Measurements from ENCODE around the gene LENEP. TPM values are rescaled to one million over a fixed set of nuclear protein-coding genes. Genes with fewer than 3 reads are reported as not detected.
A peak's percentile ranks its signal among the peaks of the same experiment; 100 is the strongest.

Gene LENEP
- total and polyA plus RNA-seq, 2 donors (not counting 1 experiment from before 2014, with no cell fraction given), result not detected

DNA sequence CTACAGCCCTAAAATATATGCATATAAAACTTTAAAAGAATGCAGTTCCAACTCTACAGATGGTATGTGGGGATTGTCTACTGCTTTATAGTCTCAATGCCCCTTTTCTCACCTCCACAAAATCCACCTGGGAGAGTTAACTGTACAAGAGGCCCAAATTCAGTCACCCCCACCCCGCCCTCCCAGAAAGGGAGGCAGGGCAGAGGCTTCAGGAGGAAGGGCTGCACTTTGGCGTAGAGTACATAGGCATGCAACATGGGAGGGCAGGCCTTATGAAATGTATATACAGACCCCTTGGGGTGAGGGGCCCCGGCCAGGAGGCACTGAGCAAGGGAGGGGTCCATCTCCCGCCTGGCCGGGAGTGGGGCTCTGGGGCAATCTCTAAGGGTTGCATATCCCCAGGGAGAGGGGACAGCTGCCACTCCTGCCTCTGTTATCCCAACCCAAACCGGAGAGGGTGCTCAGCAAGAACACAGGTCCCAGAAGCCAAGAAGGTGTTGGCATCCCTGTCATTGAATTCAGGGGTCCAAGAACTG lies 30.5 kb upstream of the LENEP start:
- Histone ChIP-seq H3K4me3 (replicated peaks in 1 of 4; ENCODE audit: control extremely low read depth in 1 of 4, insufficient read depth in 1 of 4, low read depth in 3 of 4, low read length in 4 of 4) (peak overlapping the region in 1 of 4 experiments; percentile 77), H3K79me2 (ENCODE audit: control insufficient read depth, insufficient read depth, low read length) (peaks cover 33% of the 10 kb centered on the region), H3K4me1 (ENCODE audit: control insufficient read depth, extremely low read depth, insufficient read depth, low read length) (peaks cover 9% of the 10 kb centered on the region), H3K27me3 (ENCODE audit: control insufficient read depth, insufficient read depth, low read length) (no peaks in the 10 kb centered on the region), H3K9ac (ENCODE audit: insufficient read depth, low read length) (no peak overlapping the region), H3K9me3 (ENCODE audit: control insufficient read depth, insufficient read depth, low read depth, low read length) (no peaks in the 10 kb centered on the region), H3K27ac (ENCODE audit: insufficient read depth, low read length) (no peak overlapping the region), H3K36me3 (ENCODE audit: control insufficient read depth, insufficient read depth, low read length) (peaks cover 34% of the 10 kb centered on the region), H4K20me1 (ENCODE audit: control insufficient read depth, extremely low read depth, insufficient read depth, low read length) (no peaks in the 10 kb centered on the region), H3K4me2 (ENCODE audit: extremely low read depth, insufficient read depth, low read length) (no peak overlapping the region), H2AFZ (ENCODE audit: low read length) (no peak overlapping the region)
- DNase-seq (ENCODE audit: low read depth in 2 of 2), result no peak
- TF ChIP-seq EZH2 (IDR thresholded peaks at IDR 0.05; ENCODE audit: low read length, missing control alignments), result no peak
- TF ChIP-seq, protein P1, sequence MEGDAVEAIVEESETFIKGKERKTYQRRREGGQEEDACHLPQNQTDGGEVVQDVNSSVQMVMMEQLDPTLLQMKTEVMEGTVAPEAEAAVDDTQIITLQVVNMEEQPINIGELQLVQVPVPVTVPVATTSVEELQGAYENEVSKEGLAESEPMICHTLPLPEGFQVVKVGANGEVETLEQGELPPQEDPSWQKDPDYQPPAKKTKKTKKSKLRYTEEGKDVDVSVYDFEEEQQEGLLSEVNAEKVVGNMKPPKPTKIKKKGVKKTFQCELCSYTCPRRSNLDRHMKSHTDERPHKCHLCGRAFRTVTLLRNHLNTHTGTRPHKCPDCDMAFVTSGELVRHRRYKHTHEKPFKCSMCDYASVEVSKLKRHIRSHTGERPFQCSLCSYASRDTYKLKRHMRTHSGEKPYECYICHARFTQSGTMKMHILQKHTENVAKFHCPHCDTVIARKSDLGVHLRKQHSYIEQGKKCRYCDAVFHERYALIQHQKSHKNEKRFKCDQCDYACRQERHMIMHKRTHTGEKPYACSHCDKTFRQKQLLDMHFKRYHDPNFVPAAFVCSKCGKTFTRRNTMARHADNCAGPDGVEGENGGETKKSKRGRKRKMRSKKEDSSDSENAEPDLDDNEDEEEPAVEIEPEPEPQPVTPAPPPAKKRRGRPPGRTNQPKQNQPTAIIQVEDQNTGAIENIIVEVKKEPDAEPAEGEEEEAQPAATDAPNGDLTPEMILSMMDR (conservative IDR thresholded peaks at IDR 0.05 in 1 of 2, IDR thresholded peaks at IDR 0.05 in 1 of 2; ENCODE audit: low read depth in 1 of 2, low read length in 2 of 2), result no peak

DNA sequence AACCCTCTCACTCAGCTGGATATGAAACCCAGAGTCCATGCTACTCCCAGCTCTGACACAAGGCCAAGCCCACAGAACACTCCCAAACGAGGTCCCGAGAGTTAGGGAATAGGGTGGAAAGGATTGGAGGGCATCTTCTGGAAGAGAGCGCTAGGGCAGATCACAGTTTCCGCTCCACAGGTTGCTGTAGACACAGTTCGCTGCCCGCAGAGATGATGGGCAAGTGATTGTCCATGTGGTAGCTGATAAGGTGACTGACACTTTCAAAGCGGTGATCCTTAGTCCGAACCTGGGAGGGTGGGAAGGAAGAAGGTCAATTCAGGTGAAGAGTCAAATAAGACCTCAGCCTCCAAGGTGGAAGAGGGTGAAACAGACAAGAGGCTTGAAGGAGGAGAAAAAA lies 29.7 kb upstream of the LENEP start:
- no peak overlapping the region for H3K4me3 ChIP-seq (replicated peaks in 1 of 4; ENCODE audit: control extremely low read depth in 1 of 4, insufficient read depth in 1 of 4, low read depth in 3 of 4, low read length in 4 of 4)
- H3K9me3 ChIP-seq (ENCODE audit: control insufficient read depth, insufficient read depth, low read depth, low read length), result no peaks in the 10 kb centered on the region
- H3K36me3 ChIP-seq (ENCODE audit: control insufficient read depth, insufficient read depth, low read length), result peaks cover 37% of the 10 kb centered on the region
- peaks cover 12% of the 10 kb centered on the region for H3K4me1 ChIP-seq (ENCODE audit: control insufficient read depth, extremely low read depth, insufficient read depth, low read length)
- no peak for DNase-seq (ENCODE audit: low read depth in 2 of 2)
- H2AFZ ChIP-seq (ENCODE audit: low read length), result no peak overlapping the region
- TF ChIP-seq, protein P1 (conservative IDR thresholded peaks at IDR 0.05 in 1 of 2, IDR thresholded peaks at IDR 0.05 in 1 of 2; ENCODE audit: low read depth in 1 of 2, low read length in 2 of 2), result no peak
- TF ChIP-seq EZH2 (IDR thresholded peaks at IDR 0.05; ENCODE audit: low read length, missing control alignments), result no peak
- no peaks in the 10 kb centered on the region for H4K20me1 ChIP-seq (ENCODE audit: control insufficient read depth, extremely low read depth, insufficient read depth, low read length)
- H3K27me3 ChIP-seq (ENCODE audit: control insufficient read depth, insufficient read depth, low read length), result no peaks in the 10 kb centered on the region
- peaks cover 41% of the 10 kb centered on the region for H3K79me2 ChIP-seq (ENCODE audit: control insufficient read depth, insufficient read depth, low read length)
- H3K4me2 ChIP-seq (ENCODE audit: extremely low read depth, insufficient read depth, low read length), result no peak overlapping the region
- no peak overlapping the region for H3K9ac ChIP-seq (ENCODE audit: insufficient read depth, low read length)
- no peak overlapping the region for H3K27ac ChIP-seq (ENCODE audit: insufficient read depth, low read length)

DNA sequence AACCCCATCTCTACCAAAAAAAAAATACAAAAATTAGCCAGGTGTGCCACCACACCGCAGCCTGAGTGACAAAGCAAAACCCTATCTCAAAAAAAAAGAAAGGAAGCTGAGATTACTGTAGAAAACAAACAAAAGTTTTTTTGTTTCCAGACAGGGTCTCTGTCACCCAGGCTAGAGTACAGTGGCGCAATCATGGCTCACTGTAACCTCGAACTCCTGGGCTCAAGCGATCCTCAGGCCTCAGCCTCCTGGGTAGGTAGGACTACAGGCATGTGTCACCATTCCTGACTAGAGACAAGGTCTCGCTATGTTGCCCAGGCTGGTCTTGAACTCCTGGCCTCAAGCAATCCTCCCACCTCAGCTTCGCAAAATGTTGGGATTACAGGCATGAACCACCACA lies 29.0 kb upstream of the LENEP start:
- peaks cover 16% of the 10 kb centered on the region for H3K4me1 ChIP-seq (ENCODE audit: control insufficient read depth, extremely low read depth, insufficient read depth, low read length)
- no peak overlapping the region for H3K4me2 ChIP-seq (ENCODE audit: extremely low read depth, insufficient read depth, low read length)
- H3K36me3 ChIP-seq (ENCODE audit: control insufficient read depth, insufficient read depth, low read length), result peaks cover 34% of the 10 kb centered on the region
- H3K79me2 ChIP-seq (ENCODE audit: control insufficient read depth, insufficient read depth, low read length), result peaks cover 48% of the 10 kb centered on the region
- H2AFZ ChIP-seq (ENCODE audit: low read length), result no peak overlapping the region
- no peaks in the 10 kb centered on the region for H3K9me3 ChIP-seq (ENCODE audit: control insufficient read depth, insufficient read depth, low read depth, low read length)
- DNase-seq (ENCODE audit: low read depth in 2 of 2), result no peak
- H4K20me1 ChIP-seq (ENCODE audit: control insufficient read depth, extremely low read depth, insufficient read depth, low read length), result no peaks in the 10 kb centered on the region
- H3K4me3 ChIP-seq (replicated peaks in 1 of 4; ENCODE audit: control extremely low read depth in 1 of 4, insufficient read depth in 1 of 4, low read depth in 3 of 4, low read length in 4 of 4), result no peak overlapping the region
- no peak overlapping the region for H3K27ac ChIP-seq (ENCODE audit: insufficient read depth, low read length)
- H3K27me3 ChIP-seq (ENCODE audit: control insufficient read depth, insufficient read depth, low read length), result no peaks in the 10 kb centered on the region
- H3K9ac ChIP-seq (ENCODE audit: insufficient read depth, low read length), result no peak overlapping the region
- TF ChIP-seq, protein P1 (conservative IDR thresholded peaks at IDR 0.05 in 1 of 2, IDR thresholded peaks at IDR 0.05 in 1 of 2; ENCODE audit: low read depth in 1 of 2, low read length in 2 of 2), result no peak
- TF ChIP-seq EZH2 (IDR thresholded peaks at IDR 0.05; ENCODE audit: low read length, missing control alignments), result no peak
